H1 (cell line): ENCODE measurements around the gene C1S. TPM values are rescaled to one million over a fixed set of nuclear protein-coding genes. Genes with fewer than 3 reads are reported as not detected.
A peak's percentile ranks its signal among the peaks of the same experiment; 100 is the strongest.

Experiments used
- CTCF ChIA-PET: fragments of 300-600 bp; sonication (Branson Sonifier 250); formaldehyde crosslinking; loops from one replicate; lab custom pipeline; 2021; ENCODE audit not compliant: partially characterized antibody; lab: Charles Lee
- POLR2A ChIA-PET: fragments of 300-600 bp; sonication (Branson Sonifier 250); formaldehyde crosslinking; loops from one replicate; lab custom pipeline; 2021; ENCODE audit warnings: inconsistent platforms; ENCODE audit not compliant: partially characterized antibody; lab: Charles Lee
- DNase-seq, 2 experiments: peaks; one replicate each; pipeline versions ENCODE4 v3.0.0 to v3.0.0-alpha.2; 2010 to 2022; ENCODE audit warnings: low spot score in 2 of 2, low read depth in 1 of 2, mixed read lengths in 1 of 2
- FAIRE-seq: peaks from 2 replicates; lab custom pipeline; 2011; peaks lifted over from hg19 to GRCh38; lab: Jason Lieb, UNC
- H2AFZ ChIP-seq: 2 replicates; pipeline ENCODE4 v1.8.1; 2012; ENCODE audit warnings: low read length, inconsistent platforms
- H2AK5ac ChIP-seq: 2 replicates; pipeline ENCODE4 v1.6.1; 2013; ENCODE audit warnings: low read depth, low read length
- H2BK120ac ChIP-seq: replicated peaks from 2 replicates; pipeline ENCODE3; 2013; ENCODE audit warnings: low read depth, low read length, inconsistent platforms
- H2BK12ac ChIP-seq: 2 replicates; pipeline ENCODE4 v1.6.1; 2013; ENCODE audit warnings: low read depth, low read length
- H2BK15ac ChIP-seq: 2 replicates; pipeline ENCODE4 v1.6.1; 2013; ENCODE audit warnings: low read length
- H2BK20ac ChIP-seq: 2 replicates; pipeline ENCODE4 v1.6.1; 2013; ENCODE audit warnings: low read length
- H2BK5ac ChIP-seq: 2 replicates; pipeline ENCODE4 v1.6.1; 2013; ENCODE audit warnings: low read depth, low read length
- H3K14ac ChIP-seq: 2 replicates; pipeline ENCODE4 v1.6.1; 2013; ENCODE audit warnings: inconsistent platforms; ENCODE audit not compliant: insufficient read length
- H3K18ac ChIP-seq: 2 replicates; pipeline ENCODE4 v1.6.1; 2013; ENCODE audit warnings: low read length; ENCODE audit errors: extremely low read depth
- H3K23ac ChIP-seq: 2 replicates; pipeline ENCODE4 v1.6.1; 2013; ENCODE audit warnings: inconsistent platforms; ENCODE audit not compliant: insufficient read length
- H3K23me2 ChIP-seq: 2 replicates; pipeline ENCODE4 v1.6.1; 2013; ENCODE audit warnings: low read depth, low read length
- H3K27ac ChIP-seq: 2 replicates; pipeline ENCODE4 v1.6.1; 2011; ENCODE audit warnings: low read depth, low read length, inconsistent platforms
- H3K27me3 ChIP-seq, 4 experiments: replicated peaks in 1 of 4; 1 replicate in 1 of 4; 2 replicates in 3 of 4; pipeline versions ENCODE4 v1.6.1 to v1.8.1; 2011 to 2013; ENCODE audit warnings: low read length in 3 of 4, mild to moderate bottlenecking in 3 of 4, inconsistent platforms in 2 of 4, mixed read lengths in 2 of 4, moderate library complexity in 1 of 4; ENCODE audit not compliant: control insufficient read depth in 3 of 4, insufficient read depth in 3 of 4; ENCODE audit errors: extremely low read depth in 1 of 4
- H3K36me3 ChIP-seq, 4 experiments: 2 replicates each; pipeline versions ENCODE4 v1.6.1 to v1.8.1; 2011 to 2013; ENCODE audit warnings: mild to moderate bottlenecking in 4 of 4, low read length in 3 of 4, moderate library complexity in 2 of 4, control low read depth in 1 of 4, inconsistent platforms in 1 of 4; ENCODE audit not compliant: insufficient read depth in 4 of 4, control insufficient read depth in 2 of 4
- H3K4ac ChIP-seq: replicated peaks from 2 replicates; pipeline ENCODE3; 2013; ENCODE audit warnings: low read length, low read depth, mixed read lengths, inconsistent platforms; ENCODE audit not compliant: insufficient read length
- H3K4me1 ChIP-seq, 4 experiments: replicated peaks in 1 of 4; 1 replicate in 1 of 4; 2 replicates in 3 of 4; pipeline versions ENCODE4 v1.6.1 to v1.8.1; 2011 to 2013; ENCODE audit warnings: low read length in 3 of 4, inconsistent platforms in 2 of 4, mixed read lengths in 1 of 4; ENCODE audit not compliant: insufficient read depth in 4 of 4, control insufficient read depth in 3 of 4
- H3K4me2 ChIP-seq, 2 experiments: 2 replicates each; pipeline versions ENCODE4 v1.6.1 to v1.8.1; 2011 to 2013; ENCODE audit warnings: low read depth in 2 of 2, low read length in 2 of 2, control low read depth in 1 of 2, inconsistent platforms in 1 of 2, mild to moderate bottlenecking in 1 of 2; ENCODE audit not compliant: insufficient read depth in 1 of 2
- H3K4me3 ChIP-seq, 4 experiments: fragments of 200-600, 300-600 bp in 1 of 4; sonication (generic), shearing (Covaris generic), sonication (Bioruptor Twin) in 1 of 4; 2 replicates each; pipeline versions ENCODE4 v1.5.1 to v1.8.1; 2011 to 2016; ENCODE audit warnings: low read length in 4 of 4, low read depth in 3 of 4, control low read depth in 2 of 4, inconsistent platforms in 2 of 4, mild to moderate bottlenecking in 2 of 4, mixed read lengths in 1 of 4, moderate library complexity in 1 of 4; ENCODE audit not compliant: insufficient read depth in 2 of 4; ENCODE audit errors: extremely low read depth in 1 of 4
- H3K56ac ChIP-seq: replicated peaks from 2 replicates; pipeline ENCODE3; 2013; ENCODE audit warnings: low read depth, mild to moderate bottlenecking, mixed read lengths, low read length, inconsistent platforms; ENCODE audit not compliant: insufficient read length
- H3K79me1 ChIP-seq: 2 replicates; pipeline ENCODE4 v1.6.1; 2013; ENCODE audit warnings: low read depth, low read length, control low read depth
- H3K79me2 ChIP-seq, 2 experiments: 2 replicates each; pipeline versions ENCODE4 v1.6.1 to v1.8.1; 2012 to 2013; ENCODE audit warnings: low read length in 2 of 2, mild to moderate bottlenecking in 2 of 2, inconsistent platforms in 1 of 2; ENCODE audit not compliant: insufficient read depth in 2 of 2, control insufficient read depth in 1 of 2
- H3K9ac ChIP-seq, 4 experiments: replicated peaks in 1 of 4; 1 replicate in 1 of 4; 2 replicates in 3 of 4; pipeline versions ENCODE4 v1.6.1 to v1.8.1; 2011 to 2013; ENCODE audit warnings: low read depth in 3 of 4, low read length in 3 of 4, control low read depth in 2 of 4, mild to moderate bottlenecking in 2 of 4, moderate library complexity in 2 of 4, inconsistent platforms in 1 of 4; ENCODE audit errors: extremely low read depth in 1 of 4
- H3K9me3 ChIP-seq, 2 experiments: 2 replicates each; pipeline versions ENCODE4 v1.6.1 to v1.8.1; 2012 to 2013; ENCODE audit warnings: mild to moderate bottlenecking in 2 of 2, moderate library complexity in 2 of 2, control low read depth in 1 of 2, inconsistent platforms in 1 of 2, low read depth in 1 of 2, low read length in 1 of 2, mixed read lengths in 1 of 2; ENCODE audit not compliant: insufficient read depth in 2 of 2
- H4K20me1 ChIP-seq, 2 experiments: replicated peaks in 1 of 2; 2 replicates each; pipeline versions ENCODE3 to v1.8.1; 2011 to 2013; ENCODE audit warnings: inconsistent platforms in 2 of 2, low read length in 2 of 2, mild to moderate bottlenecking in 1 of 2; ENCODE audit not compliant: insufficient read depth in 2 of 2, control insufficient read depth in 1 of 2
- H4K5ac ChIP-seq: 2 replicates; pipeline ENCODE4 v1.6.1; 2013; ENCODE audit warnings: low read length, low read depth, mixed read lengths, inconsistent platforms; ENCODE audit not compliant: insufficient read length
- H4K8ac ChIP-seq: 2 replicates; pipeline ENCODE4 v1.8.0; 2013; ENCODE audit warnings: mild to moderate bottlenecking, moderate library complexity, low read length, inconsistent platforms; ENCODE audit not compliant: insufficient read depth; ENCODE audit errors: extremely low read depth
- H4K91ac ChIP-seq: replicated peaks from 2 replicates; pipeline ENCODE3; 2013; ENCODE audit warnings: low read length, mixed read lengths, inconsistent platforms; ENCODE audit not compliant: insufficient read length
- EP300 ChIP-seq, 2 experiments: IDR thresholded peaks; 1 replicate in 1 of 2; 2 replicates in 1 of 2; pipeline ENCODE4 v1.6.1; 2011 to 2012; ENCODE audit warnings: low read depth in 2 of 2, low read length in 2 of 2, mild to moderate bottlenecking in 2 of 2, borderline replicate concordance in 1 of 2, inconsistent platforms in 1 of 2, moderate library complexity in 1 of 2
- POLR2A ChIP-seq, 2 experiments: IDR thresholded peaks; 1 replicate in 1 of 2; 2 replicates in 1 of 2; pipeline ENCODE4 v1.6.1; 2011; ENCODE audit warnings: low read depth in 2 of 2, low read length in 2 of 2, mild to moderate bottlenecking in 2 of 2; ENCODE audit errors: control extremely low read depth in 1 of 2
- WGBS, 2 experiments: shearing (Covaris generic) in 1 of 2; methylation state at CpG; one replicate each; pipeline versions ENCODE4 v1.1.6 to v1.1.7; 2013 to 2015; ENCODE audit warnings: low lambda C conversion rate in 2 of 2, mixed read lengths in 2 of 2, inconsistent platforms in 1 of 2, low coverage in 1 of 2, missing lambda C conversion rate in 1 of 2; ENCODE audit not compliant: insufficient replicate concordance in 2 of 2, insufficient coverage in 1 of 2, insufficient read length in 1 of 2; ENCODE audit errors: extremely low coverage in 1 of 2, missing lambda C conversion rate in 1 of 2; 5-methylcytosine and 5-hydroxymethylcytosine counted together
- polyA plus RNA-seq, 7 experiments: library from polyadenylated mRNA; depleted of rRNA in 3 of 7; stranded (reverse) in 5 of 7; unstranded in 2 of 7; fragments of >200 nt in 5 of 7; fragments of 200-250 nt in 2 of 7; gene quantifications; 1 replicate in 5 of 7; 2 replicates in 1 of 7; 4 replicates in 1 of 7; pipeline versions ENCODE4 v1.2.1 to v1.2.3, GENCODE V29; 2011 to 2013; ENCODE audit warnings: missing spikeins in 2 of 7, mixed read lengths in 2 of 7
- total RNA-seq: library from RNA; stranded (reverse); fragmentation: NEBNext Ultra II Directional; extraction: Animal tissue kit (Norgen Biotek cat#: 25700); gene quantifications from 2 replicates; pipeline ENCODE4 v1.2.1, GENCODE V29; 2021

C1S gene
- total and polyA plus RNA-seq, 2 of the 8 experiments (the other 6 are each of a cell fraction or from before 2014, with no cell fraction given) = 4.4 to 7.3 TPM

- CTCF ChIA-PET = interaction anchor here (0.5 to 2.2 kb wide), 17 partner anchors 10 to 710 kb away, joined by 3 to 17 read pairs (median 4); partner anchors contain the start of genes C12orf57, C1RL, C1S and LPCAT3
- Histone ChIP-seq H3K4me3 (no peak overlapping the region), H2AFZ (no peak overlapping the region), H2BK120ac (no peak overlapping the region), H3K27me3 (no peaks in the 10 kb centered on the region), H2BK5ac (0 out of 2 replicates have a peak overlapping the region, but pooled peaks have one; percentile 24), H3K4me1 (peaks cover 0 to 9% (median 4%) of the 10 kb centered on the region in 4 experiments; a peak in 6 of 7 replicates), H3K36me3 (peaks cover 0 to 11% (median 2%) of the 10 kb centered on the region in 4 experiments; a peak in 3 of 8 replicates), H4K20me1 (peaks cover 0 to 3% of the 10 kb centered on the region in 2 experiments), H3K4ac (no peak overlapping the region), H3K4me2 (no peak overlapping the region), H3K23me2 (peaks cover 1% of the 10 kb centered on the region; the same call in 1 of the 2 replicates), H2BK15ac (0 out of 2 replicates have a peak overlapping the region, but pooled peaks have one; percentile 29), H2AK5ac (0 out of 2 replicates have a peak overlapping the region, but pooled peaks have one; percentile 65), H3K18ac (no peak overlapping the region; the same call in 1 of the 2 replicates), H3K23ac (no peak overlapping the region), H2BK20ac (no peak overlapping the region), H4K91ac (no peak overlapping the region), H3K9ac (no peak overlapping the region), H2BK12ac (no peak overlapping the region), H3K27ac (no peak overlapping the region; the same call in 1 of the 2 replicates), H4K5ac (no peak overlapping the region), H3K79me2 (no peaks in the 10 kb centered on the region), H4K8ac (no peak overlapping the region; the same call in 1 of the 2 replicates), H3K14ac (no peak overlapping the region), H3K79me1 (no peaks in the 10 kb centered on the region), H3K56ac (no peak overlapping the region), H3K9me3 (no peaks in the 10 kb centered on the region)
- TF ChIP-seq POLR2A (IDR thresholded peaks at IDR 0.05; ENCODE audit: control extremely low read depth in 1 of 2, low read depth in 2 of 2, low read length in 2 of 2) = 0 out of 3 replicates have a peak, but pooled peaks of 1 of the 2 experiments have one; percentile 41
- no peak for TF ChIP-seq EP300 (IDR thresholded peaks at IDR 0.05; ENCODE audit: borderline replicate concordance in 1 of 2, low read depth in 2 of 2, low read length in 2 of 2)
- 92% methylated on average over 26 of the region's 26 CpGs; no CpG with 5 or more reads in 1 of the 2 experiments for WGBS, 2 experiments
- DNase-seq (no peak), FAIRE-seq (no peak)
- POLR2A ChIA-PET = interaction anchor here (0.6 to 5.6 kb wide), 16 partner anchors 9 to 152 kb away, joined by 3 to 42 read pairs (median 4); partner anchors contain the start of genes C12orf57, C1RL, C1S and RNU7-1
These were observed 35.8 kb downstream of the C1S start for GRCh38 chr12:7096006-7096932.
